IPS-18c (cell line): Measurements from ENCODE around the gene PIR.
A peak's percentile ranks its signal among the peaks of the same experiment; 100 is the strongest.

Experiments used
- H3K4me3 ChIP-seq: 2 replicates; pipeline ENCODE4 v1.7.0; 2013; ENCODE audit warnings: low read depth, mild to moderate bottlenecking, low read length, moderate library complexity; ENCODE audit not compliant: insufficient read depth
- H3K9me3 ChIP-seq: one replicate; pipeline ENCODE4 v1.6.1; 2013; ENCODE audit warnings: mild to moderate bottlenecking, low read length, moderate library complexity; ENCODE audit not compliant: control insufficient read depth, insufficient read depth

The PIR gene

DNA sequence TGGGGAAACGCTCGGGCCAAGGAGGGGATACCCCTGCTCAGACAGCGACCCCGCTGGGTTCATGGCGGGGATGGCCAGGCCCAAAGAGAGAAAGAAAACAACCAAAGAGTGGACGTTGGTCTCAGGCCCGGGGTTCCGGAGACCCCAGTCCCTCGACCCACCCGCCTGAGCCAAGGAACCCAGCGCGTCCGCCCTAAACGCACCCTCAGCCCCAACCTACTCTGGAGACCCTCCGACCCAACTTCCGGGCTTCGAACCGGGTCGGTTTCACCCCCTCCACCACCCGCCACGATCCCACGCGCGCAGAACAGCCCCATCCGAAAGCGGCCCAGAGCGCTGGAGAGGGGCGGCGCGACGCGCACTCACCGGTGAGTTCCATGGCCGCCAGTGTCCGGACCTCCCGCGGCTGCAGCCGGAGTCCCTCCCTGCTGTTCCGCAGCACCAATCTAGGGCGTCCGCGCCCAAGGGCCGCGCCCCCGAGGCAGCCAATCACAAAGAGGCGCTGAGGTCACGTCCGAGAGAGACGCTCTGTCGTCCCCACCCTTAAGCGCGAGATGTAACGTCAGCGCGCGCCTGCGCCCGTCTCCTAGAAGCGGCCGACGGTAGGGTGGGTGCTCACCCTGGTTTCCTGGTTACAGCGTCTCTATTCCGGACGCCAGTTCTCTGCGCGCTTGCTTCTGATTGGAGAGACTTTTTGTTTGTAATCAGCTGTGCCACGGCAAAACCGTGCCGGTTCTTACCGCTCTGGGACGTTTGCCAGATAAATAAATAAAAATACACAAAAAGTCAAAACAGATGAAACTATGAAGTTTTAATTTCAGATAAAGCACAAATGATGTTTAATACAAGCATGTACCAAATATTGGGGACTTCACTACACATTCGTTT lies 157.8 kb downstream of the PIR start, which contains the start of gene PIGA:
PIGA (minus strand) TSS at position 389 of the 888 bp plus-strand sequence. CDS start 3,593 bp downstream, outside the sequence.
- no peaks in the 10 kb centered on the region for H3K9me3 ChIP-seq
- peak within 1 kb of the TSS; percentile 68 for H3K4me3 ChIP-seq
